ENCODE data around the gene CENPN. TPM values are rescaled to one million over a fixed set of nuclear protein-coding genes. Genes with fewer than 3 reads are reported as not detected.

The CENPN gene
- total RNA-seq = 6.0 and 19.3 TPM in 2 replicates

GRCh38 chr16:81006813-81007695 is at the start of gene CENPN, which contains the start of gene CMC2:
Gene CENPN, plus strand, starts transcription at chr16:81007214. Its CDS starts 4,726 bp downstream, at chr16:81011940.
Gene CMC2, minus strand, starts transcription at chr16:81006885. Its CDS starts 9,491 bp downstream, at chr16:80997394.

GRCh38 chr16:81035398-81035974 is 28.5 kb downstream of the CENPN start, which contains the start of gene ATMIN:
Gene ATMIN, plus strand, starts transcription at chr16:81035842. Its CDS starts 29 bp downstream, at chr16:81035871.

GRCh38 chr16:81077076-81077940 is 70.3 kb downstream of the CENPN start, which contains the start of gene C16orf46:
Gene C16orf46, minus strand, starts transcription at chr16:81077238. Its CDS starts 13,283 bp downstream, at chr16:81063955.

Other genes starting within 250 kb of the CENPN start
- gene CDYL2, start 202.6 kb upstream of the CENPN start, total RNA-seq = 2.1 and 2.9 TPM in 2 replicates
- 21.6 and 47.0 TPM in 2 replicates for gene CMC2, start 329 bp upstream of the CENPN start, total RNA-seq
- 29.2 and 35.0 TPM in 2 replicates for gene ATMIN, start 28.6 kb downstream of the CENPN start, total RNA-seq
- gene C16orf46, start 70.0 kb downstream of the CENPN start, total RNA-seq = 0.12 TPM in 1 of 2 replicates, not detected in the other
- 27.8 and 31.2 TPM in 2 replicates for gene GCSH, start 89.2 kb downstream of the CENPN start, total RNA-seq
- gene BCO1, start 231.5 kb downstream of the CENPN start, total RNA-seq = not detected in 2 replicates

Measured in pericardium fibroblast (primary cell).